IPS-18c (cell line): ENCODE results near the gene MTMR12.

Experiments
- H3K4me3 ChIP-seq: 2 replicates; pipeline ENCODE4 v1.7.0; 2013; ENCODE audit warnings: low read depth, mild to moderate bottlenecking, low read length, moderate library complexity; ENCODE audit not compliant: insufficient read depth
- H3K9me3 ChIP-seq: one replicate; pipeline ENCODE4 v1.6.1; 2013; ENCODE audit warnings: mild to moderate bottlenecking, low read length, moderate library complexity; ENCODE audit not compliant: control insufficient read depth, insufficient read depth

Gene MTMR12, protein sequence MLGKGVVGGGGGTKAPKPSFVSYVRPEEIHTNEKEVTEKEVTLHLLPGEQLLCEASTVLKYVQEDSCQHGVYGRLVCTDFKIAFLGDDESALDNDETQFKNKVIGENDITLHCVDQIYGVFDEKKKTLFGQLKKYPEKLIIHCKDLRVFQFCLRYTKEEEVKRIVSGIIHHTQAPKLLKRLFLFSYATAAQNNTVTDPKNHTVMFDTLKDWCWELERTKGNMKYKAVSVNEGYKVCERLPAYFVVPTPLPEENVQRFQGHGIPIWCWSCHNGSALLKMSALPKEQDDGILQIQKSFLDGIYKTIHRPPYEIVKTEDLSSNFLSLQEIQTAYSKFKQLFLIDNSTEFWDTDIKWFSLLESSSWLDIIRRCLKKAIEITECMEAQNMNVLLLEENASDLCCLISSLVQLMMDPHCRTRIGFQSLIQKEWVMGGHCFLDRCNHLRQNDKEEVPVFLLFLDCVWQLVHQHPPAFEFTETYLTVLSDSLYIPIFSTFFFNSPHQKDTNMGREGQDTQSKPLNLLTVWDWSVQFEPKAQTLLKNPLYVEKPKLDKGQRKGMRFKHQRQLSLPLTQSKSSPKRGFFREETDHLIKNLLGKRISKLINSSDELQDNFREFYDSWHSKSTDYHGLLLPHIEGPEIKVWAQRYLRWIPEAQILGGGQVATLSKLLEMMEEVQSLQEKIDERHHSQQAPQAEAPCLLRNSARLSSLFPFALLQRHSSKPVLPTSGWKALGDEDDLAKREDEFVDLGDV

DNA sequence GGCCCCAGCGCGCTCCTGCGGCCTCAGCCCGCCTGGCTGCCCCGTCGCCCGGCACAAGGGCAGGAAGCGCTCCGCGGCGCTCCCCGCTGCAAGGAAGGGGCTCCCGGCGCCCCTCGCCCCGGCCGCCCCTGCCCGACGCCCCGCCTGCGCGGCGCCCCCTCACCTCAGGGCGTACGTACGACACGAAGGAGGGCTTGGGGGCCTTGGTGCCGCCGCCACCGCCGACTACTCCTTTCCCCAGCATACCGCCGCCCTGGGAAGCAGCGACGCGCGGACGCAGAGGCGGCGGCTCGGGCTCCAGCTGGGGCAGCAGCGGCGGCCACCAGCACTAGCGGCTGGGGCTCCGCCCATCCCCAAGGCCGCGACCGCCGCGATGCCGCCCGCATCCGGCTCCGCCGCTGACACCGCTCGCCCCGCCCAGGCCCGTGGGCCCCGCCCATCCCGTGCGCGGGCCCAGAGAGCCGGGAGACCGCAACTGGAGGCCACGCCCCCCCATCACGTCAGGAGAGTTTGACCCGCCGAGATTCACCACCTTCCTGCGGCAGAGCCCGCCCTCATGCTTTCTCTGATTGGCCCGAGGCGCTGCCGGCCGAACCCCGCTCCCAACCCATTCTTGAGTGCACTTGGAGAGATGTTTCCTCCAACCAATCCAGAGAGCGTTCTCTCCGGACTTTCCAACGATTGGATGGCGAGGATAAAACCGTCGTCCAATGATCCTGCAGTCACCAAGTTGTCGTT lies at the start of gene MTMR12:
MTMR12 (minus strand) TSS at position 345 of the 738 bp plus-strand sequence; CDS start at position 244, 101 bp downstream.
- no peaks in the 10 kb centered on the region for H3K9me3 ChIP-seq
- H3K4me3 ChIP-seq, result peak within 1 kb of the TSS; percentile 81

DNA sequence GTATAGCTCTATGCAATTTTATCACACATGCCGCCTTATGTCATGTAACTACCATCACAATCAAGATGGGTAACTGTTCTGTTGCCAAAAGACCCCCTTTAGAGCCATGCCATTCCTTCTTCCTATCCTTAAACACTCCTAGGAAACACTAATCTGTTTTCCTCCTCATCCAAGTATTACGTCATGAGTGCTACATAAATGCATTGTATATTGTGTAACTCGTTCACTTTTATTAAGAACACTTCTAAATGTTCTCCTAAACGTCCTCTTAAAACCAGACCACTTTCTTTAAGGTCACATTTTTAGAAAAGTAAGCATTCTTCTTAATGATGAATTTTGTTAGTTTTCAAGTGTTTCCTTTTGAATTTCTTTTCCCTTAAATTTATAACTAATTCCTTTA lies 49.8 kb upstream of the MTMR12 start:
- H3K4me3 ChIP-seq, result no peak overlapping the region

DNA sequence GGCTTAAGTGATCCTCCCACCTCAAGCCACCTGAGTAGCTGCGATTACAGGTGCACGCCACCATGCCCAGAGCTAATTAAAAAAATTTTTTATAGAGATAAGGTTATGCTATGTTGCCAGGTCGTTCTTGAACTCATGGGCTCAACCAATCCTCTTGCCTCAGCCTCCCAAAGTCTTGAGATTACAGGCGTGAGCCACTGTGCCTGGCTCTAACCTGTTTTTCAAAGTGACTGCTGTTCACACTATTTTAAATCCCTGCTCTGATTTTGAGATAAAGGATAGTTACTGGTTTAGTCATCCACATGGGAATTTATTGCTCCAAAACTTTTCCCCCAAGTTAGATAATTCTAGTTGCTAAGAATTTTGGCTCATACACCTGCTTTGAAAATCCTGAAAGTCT lies 48.2 kb upstream of the MTMR12 start:
- Histone ChIP-seq H3K9me3 (no peaks in the 10 kb centered on the region), H3K4me3 (no peak overlapping the region)

More for the DNA sequence above, 49.8 kb upstream of the MTMR12 start:
- H3K9me3 ChIP-seq, result no peaks in the 10 kb centered on the region

DNA sequence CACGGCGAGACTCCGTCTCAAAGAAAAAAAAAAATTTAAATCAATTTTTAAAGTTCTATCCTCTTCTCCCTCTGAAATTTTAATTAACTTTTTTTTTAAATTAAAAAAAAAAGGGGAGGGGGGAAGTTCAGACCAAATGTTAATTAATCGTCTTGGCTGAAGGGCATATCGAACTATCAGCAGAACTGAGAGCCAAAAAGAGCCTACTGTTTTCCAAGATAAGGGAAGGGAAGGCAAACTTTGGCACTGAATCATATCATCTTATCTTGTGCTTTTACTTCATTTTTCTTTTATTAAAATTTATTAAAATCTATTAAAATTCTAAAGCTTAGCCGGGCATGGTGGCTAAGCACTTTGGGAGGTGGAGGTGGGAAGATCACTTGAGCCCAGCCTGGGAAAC lies 45.9 kb upstream of the MTMR12 start:
- Histone ChIP-seq H3K9me3 (no peaks in the 10 kb centered on the region), H3K4me3 (no peak overlapping the region)

DNA sequence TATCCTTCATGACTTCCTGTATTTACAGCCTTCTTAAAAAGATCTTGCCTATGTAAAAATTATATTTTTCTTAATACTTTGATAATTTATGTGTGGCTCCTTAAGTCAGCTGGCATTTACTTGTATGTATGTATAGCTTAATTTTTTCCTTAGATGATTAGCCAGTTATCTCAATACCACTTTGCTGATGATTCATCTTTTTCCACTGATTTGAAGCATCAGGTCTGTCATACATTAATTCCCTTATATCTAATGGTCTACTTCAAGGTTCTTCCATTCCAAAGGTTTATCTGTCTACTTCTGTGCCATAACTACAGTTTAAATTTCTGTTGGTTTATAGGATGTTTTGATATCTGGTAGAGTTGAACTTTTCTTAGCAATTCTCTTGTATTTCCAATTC lies 44.9 kb upstream of the MTMR12 start:
- Histone ChIP-seq H3K4me3 (no peak overlapping the region), H3K9me3 (no peaks in the 10 kb centered on the region)

DNA sequence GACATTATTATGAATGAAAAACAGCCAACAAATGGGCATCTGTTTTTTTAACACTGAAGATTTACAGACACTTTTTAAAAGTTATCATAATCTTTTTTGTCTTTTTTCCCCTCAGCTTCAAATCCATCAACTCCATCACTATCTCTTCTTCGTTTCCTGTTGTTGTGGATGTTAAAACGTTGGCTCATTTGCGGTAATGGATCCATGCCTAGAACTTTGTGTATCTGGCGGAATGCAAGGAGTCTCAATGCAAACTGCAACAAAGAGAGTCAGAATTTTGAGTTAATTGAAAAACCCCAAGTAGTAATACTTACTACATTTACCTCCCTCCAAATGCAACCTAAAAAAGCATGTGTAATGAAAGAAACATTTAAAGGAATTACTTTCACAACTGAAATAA lies 42.9 kb upstream of the MTMR12 start:
- no peak overlapping the region for H3K4me3 ChIP-seq
- no peaks in the 10 kb centered on the region for H3K9me3 ChIP-seq

DNA sequence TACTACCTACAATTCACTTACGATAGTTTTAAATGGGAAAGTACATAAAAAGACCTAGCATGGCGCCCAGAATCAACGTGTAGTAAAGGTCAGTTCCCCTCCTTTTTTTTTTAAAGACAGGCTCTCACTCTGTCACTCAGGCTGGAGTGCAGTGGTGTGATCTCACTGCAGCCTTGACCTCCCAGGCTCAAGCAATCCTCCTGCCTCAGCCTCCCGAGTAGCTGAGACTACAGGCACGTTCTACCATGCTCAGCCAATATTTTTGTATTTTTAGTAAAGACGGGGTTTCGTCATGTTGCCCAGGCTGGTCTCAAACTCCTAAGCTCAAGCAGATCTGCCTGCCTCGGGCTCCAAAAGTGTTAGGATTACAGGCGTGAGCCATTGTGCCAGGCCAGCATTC lies 40.7 kb upstream of the MTMR12 start:
- peaks cover 2% of the 10 kb centered on the region for H3K9me3 ChIP-seq
- no peak overlapping the region for H3K4me3 ChIP-seq

DNA sequence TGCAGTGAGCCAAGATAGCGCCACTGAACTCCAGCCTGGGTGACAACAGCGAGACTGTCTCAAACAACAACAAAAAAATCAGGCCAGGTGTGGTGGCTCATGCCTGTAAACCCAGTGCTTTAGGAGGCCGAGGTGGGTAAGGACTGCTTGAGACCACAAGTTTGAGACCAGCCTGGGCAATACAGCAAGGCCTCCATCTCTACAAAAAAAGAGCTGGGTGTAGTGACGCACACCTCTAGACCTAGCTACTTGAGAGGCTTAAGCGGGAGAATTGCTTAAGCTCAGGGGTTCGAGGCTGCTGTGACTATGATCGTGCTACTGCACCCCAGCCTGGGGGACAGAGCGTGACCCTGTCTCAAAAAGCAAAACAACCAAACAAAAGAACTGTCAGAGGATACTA lies 39.9 kb upstream of the MTMR12 start:
- Histone ChIP-seq H3K4me3 (no peak overlapping the region), H3K9me3 (peaks cover 2% of the 10 kb centered on the region)

DNA sequence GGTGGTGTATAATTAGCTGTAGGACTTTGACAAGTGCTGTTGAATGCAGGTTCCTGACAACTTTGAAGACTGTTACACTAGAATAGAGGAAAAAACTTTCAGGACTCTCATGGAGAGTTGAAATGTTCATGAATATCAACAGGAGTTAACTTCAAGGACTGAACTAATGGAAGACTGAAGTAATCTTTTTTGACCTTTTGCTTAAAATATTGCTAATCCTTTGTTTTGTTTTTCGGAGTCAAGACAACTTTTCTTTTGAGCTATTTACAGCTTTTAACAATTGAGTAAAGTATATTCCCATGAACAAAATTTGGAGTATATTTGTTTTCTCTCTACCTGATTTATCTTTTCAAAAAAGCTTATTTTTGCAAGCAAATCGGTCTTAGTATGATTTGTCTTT lies 34.1 kb upstream of the MTMR12 start:
- Histone ChIP-seq H3K4me3 (no peak overlapping the region), H3K9me3 (peaks cover 7% of the 10 kb centered on the region)

DNA sequence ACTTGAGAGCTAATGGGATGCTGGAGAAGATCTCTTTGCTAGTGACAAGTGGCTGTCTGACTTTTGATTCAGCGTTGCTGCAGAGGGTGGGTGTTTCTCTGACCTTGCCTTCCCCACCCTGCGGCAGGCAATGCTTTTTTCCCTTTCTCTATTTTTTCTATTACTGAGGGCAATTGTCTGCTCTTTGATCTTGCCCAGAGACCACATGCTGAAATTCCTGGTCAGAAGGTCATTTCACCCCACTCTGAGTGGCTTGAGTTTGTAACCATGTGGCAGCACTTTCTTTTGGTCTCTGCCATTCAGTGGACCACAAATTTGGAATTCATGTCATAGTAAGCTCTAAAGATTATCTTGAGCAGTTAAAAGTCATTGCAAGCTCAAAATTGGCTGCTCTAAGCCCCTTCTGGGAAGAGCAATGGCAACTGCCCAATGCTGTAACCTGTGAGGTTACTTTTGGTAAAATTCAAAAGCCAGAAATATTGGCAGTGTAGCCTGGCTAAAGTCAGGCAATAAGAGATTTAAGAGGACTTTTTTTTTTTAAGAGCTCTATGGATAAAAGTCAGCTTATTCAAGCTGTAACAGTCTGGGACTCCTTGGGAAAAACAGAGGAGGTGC lies 30.4 kb upstream of the MTMR12 start:
- peaks cover 15% of the 10 kb centered on the region for H3K9me3 ChIP-seq
- H3K4me3 ChIP-seq, result no peak overlapping the region

DNA sequence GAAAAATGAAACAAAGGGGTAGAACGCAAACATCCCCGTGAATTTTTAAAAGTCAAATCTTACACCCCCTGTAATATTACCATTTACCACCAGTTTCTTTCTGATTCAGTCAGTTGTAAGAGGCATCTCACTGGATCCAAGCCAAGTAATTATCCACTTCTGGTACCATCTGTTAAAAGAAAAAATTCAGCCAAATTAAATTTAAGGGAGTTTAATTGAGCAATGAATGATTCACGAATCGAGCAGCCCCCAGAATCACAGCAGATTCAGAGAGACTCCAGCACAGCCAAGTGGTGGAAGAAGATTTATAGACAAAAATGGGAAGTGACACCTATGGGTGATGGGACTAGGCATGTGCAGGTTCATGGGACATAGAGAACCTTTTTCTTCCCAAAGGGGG lies 29.9 kb upstream of the MTMR12 start:
- Histone ChIP-seq H3K4me3 (no peak overlapping the region), H3K9me3 (peaks cover 15% of the 10 kb centered on the region)

DNA sequence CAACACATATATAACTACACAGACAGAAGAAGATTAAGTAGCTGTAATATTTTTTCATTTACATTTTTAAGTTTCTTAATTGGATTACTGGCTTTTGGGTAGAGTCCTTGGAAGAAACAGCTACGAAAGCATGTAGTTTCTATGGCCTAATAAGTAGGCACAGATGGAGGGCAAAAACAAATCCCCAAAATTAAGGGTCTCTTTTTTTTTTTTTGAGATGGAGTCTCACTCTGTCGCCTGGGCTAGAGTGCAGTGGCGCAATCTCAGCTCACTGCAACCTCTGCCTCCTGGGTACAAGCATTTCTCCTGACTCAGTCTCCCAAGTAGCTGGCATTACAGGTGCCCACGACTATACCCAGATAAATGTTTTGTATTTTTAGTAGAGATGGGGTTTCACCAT lies 27.1 kb upstream of the MTMR12 start:
- no peak overlapping the region for H3K4me3 ChIP-seq
- H3K9me3 ChIP-seq, result peaks cover 13% of the 10 kb centered on the region

DNA sequence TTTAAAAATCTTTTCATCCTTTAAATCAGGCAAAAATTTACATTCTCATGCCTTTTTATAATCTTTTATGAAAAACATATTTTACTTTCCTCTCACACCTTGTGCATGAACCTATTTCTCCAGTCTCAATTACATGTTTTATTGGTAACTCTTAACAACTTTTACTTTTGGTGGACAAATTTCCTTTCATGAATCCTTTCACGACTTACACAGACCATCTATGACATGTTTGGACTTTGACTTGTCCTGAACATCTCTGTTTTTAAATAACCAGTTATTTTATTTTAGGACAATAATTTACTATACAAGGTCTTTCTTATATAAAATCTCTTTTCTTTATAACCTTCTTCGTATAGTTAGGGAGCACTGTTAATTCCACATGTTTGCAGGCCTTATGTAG lies 26.5 kb upstream of the MTMR12 start:
- Histone ChIP-seq H3K4me3 (no peak overlapping the region), H3K9me3 (peaks cover 13% of the 10 kb centered on the region)

DNA sequence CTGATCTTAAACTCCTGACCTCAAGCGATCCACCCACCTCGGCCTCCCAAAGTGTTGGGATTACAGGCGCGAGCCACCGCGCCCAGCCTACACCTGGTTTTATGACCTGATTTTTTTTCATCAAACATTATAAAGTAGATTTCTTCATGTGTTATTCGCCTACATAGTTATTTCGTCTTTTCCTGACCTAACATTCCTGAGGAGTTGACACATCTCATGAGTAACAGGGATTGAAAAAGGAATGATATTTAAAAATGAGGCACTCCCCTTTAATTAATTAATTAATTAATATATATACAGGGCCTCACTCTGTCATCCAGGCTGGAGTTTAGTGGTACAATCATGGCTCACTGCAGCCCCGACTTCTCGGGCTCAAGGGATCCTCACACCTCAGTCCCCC lies 20.2 kb upstream of the MTMR12 start:
- no peak overlapping the region for H3K4me3 ChIP-seq
- no peaks in the 10 kb centered on the region for H3K9me3 ChIP-seq

DNA sequence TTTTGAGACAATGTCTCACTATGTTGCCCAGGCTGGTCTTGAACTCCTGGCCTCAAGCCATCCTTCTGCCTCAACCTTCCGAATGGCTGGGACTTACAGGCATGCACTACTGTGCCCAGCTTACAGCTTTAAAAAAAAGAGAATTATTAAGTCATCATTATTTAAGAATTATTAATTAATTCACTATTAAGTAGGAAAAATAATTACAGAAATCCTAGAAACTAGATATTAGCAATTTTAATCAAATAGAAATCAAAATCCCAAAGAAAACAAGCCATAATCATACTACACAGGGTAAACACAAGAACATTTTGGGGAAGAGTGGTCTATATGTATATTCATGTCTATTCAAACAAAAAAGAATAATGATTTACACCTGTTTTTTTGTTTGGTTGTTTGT lies 19.6 kb upstream of the MTMR12 start:
- Histone ChIP-seq H3K4me3 (no peak overlapping the region), H3K9me3 (no peaks in the 10 kb centered on the region)

DNA sequence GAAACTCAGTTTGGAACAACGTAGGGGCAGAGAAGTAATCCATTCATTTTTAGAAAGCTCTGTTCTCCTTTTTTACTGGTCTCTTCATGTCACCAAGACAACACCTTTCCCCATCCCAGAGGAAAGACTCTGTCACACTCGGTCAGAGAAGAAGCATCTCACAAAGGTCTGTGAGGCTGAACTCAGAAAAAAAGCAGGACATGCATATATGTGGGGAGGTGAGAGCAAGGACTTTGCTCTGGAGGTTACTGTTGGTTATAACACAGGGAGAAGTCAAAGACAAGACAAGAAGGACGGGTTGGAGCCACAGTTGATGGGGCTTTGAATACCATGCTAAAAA lies 19.2 kb upstream of the MTMR12 start:
- H3K9me3 ChIP-seq, result no peaks in the 10 kb centered on the region
- H3K4me3 ChIP-seq, result no peak overlapping the region

DNA sequence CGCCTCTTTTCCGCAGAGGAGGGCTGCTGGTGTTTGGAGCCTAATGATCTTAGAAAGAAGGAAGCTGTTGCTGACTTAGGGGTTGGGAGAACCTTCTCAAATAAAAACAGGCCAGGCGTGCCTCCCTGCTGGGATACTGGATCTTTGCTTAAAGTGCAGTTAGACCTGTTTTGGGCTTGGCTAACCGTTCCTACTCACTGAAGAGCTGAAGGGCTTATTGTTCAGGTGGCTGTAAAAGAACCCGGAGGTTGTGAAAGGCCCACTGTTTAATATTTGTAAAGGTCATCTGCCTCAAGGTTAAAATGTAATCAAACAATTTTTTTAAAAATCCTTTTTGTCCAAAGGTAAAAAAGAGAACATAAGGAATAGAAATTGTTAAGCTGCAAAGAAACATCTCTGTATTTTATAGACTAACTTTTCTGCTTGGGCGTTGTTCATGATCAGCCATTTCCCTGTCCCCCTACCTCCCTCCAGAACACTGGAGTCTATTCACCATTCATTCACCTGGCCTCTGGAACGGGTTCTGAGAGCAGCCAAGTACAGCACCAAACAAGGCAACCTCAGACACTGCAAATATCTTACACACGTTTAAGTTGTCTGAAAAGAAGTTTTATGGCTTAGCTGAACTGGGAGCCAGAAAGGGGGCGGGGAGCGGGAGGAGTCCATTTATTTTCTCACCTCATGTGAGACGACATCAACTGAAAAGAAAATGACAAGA lies 18.6 kb upstream of the MTMR12 start:
- H3K9me3 ChIP-seq, result no peaks in the 10 kb centered on the region

More for the DNA sequence above, 18.6 kb upstream of the MTMR12 start:
- no peak overlapping the region for H3K4me3 ChIP-seq
